HG03521 (cell line): ENCODE results near the gene MGA.
A peak's percentile ranks its signal among the peaks of the same experiment; 100 is the strongest.
"Not testable (repeated sequence)": the region's sequence is repeated elsewhere in the genome, so short reads cannot be mapped to it uniquely, and the experiment has no call there.

ENCODE experiments used
- ATAC-seq: cut with Tn5 transposase; IDR thresholded peaks from one replicate; pipeline ENCODE4 v1.9.1; 2021; ENCODE audit warnings: mild to moderate bottlenecking, moderate library complexity; ENCODE audit not compliant: unreplicated experiment

MGA gene

GRCh38 chr15:41703120-41703519, 42.9 kb downstream of the MGA start:
- ATAC-seq: no peak

- ATAC-seq: no peak
These were observed 52.8 kb downstream of the MGA start for GRCh38 chr15:41713047-41713446.

- ATAC-seq: no peak
These were observed 54.1 kb downstream of the MGA start for GRCh38 chr15:41714291-41714690.

- ATAC-seq: no peak
These were observed 56.7 kb downstream of the MGA start for GRCh38 chr15:41716864-41717263.

GRCh38 chr15:41727143-41727542, 66.9 kb downstream of the MGA start:
- ATAC-seq: no peak

- not testable (repeated sequence) for ATAC-seq
These were observed 67.9 kb downstream of the MGA start for GRCh38 chr15:41728061-41728460.

- no peak for ATAC-seq
These were observed 70.3 kb downstream of the MGA start for GRCh38 chr15:41730543-41730942.

- ATAC-seq: no peak
These were observed 72.3 kb downstream of the MGA start for GRCh38 chr15:41732483-41732882.

GRCh38 chr15:41734079-41734478, 73.9 kb downstream of the MGA start:
- ATAC-seq: no peak

GRCh38 chr15:41735046-41735445, 74.8 kb downstream of the MGA start:
- ATAC-seq: no peak

- not testable (repeated sequence) for ATAC-seq
These were observed 75.3 kb downstream of the MGA start for GRCh38 chr15:41735492-41735891.

GRCh38 chr15:41746802-41747201, 86.6 kb downstream of the MGA start:
- ATAC-seq: no peak

- ATAC-seq: no peak
These were observed 96.0 kb downstream of the MGA start for GRCh38 chr15:41756198-41756597.

GRCh38 chr15:41772720-41773331, 112.6 kb downstream of the MGA start:
- no peak for ATAC-seq

GRCh38 chr15:41773332-41773728, 113.1 kb downstream of the MGA start:
- ATAC-seq: no peak

- ATAC-seq: no peak
These were observed 113.5 kb downstream of the MGA start for GRCh38 chr15:41773729-41774061.

- ATAC-seq: peak; percentile 81
These were observed 114.1 kb downstream of the MGA start, which contains the start of gene MAPKBP1 for GRCh38 chr15:41774062-41774881. MAPKBP1 (plus strand) TSS chr15:41774484; CDS start chr15:41775276, 792 bp downstream.

- ATAC-seq: no peak
These were observed 114.7 kb downstream of the MGA start for GRCh38 chr15:41774882-41775417.

GRCh38 chr15:41775651-41776050, 115.4 kb downstream of the MGA start:
- no peak for ATAC-seq

GRCh38 chr15:41777421-41777973, 117.3 kb downstream of the MGA start:
- no peak for ATAC-seq

GRCh38 chr15:41778521-41778920, 118.3 kb downstream of the MGA start:
- no peak for ATAC-seq

GRCh38 chr15:41779662-41780157, 119.5 kb downstream of the MGA start:
- no peak for ATAC-seq
